Ovary (tissue), 9 donors: ENCODE measurements around the gene PHACTR1. TPM values are rescaled to one million over a fixed set of nuclear protein-coding genes. Genes with fewer than 3 reads are reported as not detected.

Experiments
- DNase-seq, 5 donors: peaks; one replicate each; pipeline ENCODE4 v3.0.0-alpha.2; 2019 to 2020
- H3K27ac ChIP-seq, 2 donors: fragments of 200-600 bp; one replicate each; pipeline versions ENCODE4 v1.5.1 to v1.8.0; 2019 to 2022
- H3K27me3 ChIP-seq: fragments of 200-600 bp; one replicate; pipeline ENCODE4 v1.8.0; 2022
- H3K36me3 ChIP-seq: fragments of 200-600 bp; sonication (generic); one replicate; pipeline ENCODE4 v1.5.1; 2019
- H3K4me1 ChIP-seq: one replicate; pipeline ENCODE4 v1.8.1; 2013; ENCODE audit warnings: mild to moderate bottlenecking, moderate library complexity; ENCODE audit not compliant: insufficient read depth
- H3K4me3 ChIP-seq: fragments of 200-600 bp; sonication (generic); one replicate; pipeline ENCODE4 v1.5.1; 2017
- H3K9me3 ChIP-seq, 2 donors: fragments of 200-600 bp in 1 of 2; sonication (generic) in 1 of 2; one replicate each; pipeline versions ENCODE4 v1.5.1 to v1.8.1; 2013 to 2019; ENCODE audit warnings: mild to moderate bottlenecking in 1 of 2, moderate library complexity in 1 of 2
- CTCF ChIP-seq, 3 donors: fragments of 450-650 bp in 2 of 3; fragments of 200-600 bp in 1 of 3; IDR thresholded peaks; one replicate each; pipeline versions ENCODE4 v1.5.1 to v1.8.0; 2016 to 2022; ENCODE audit warnings: antibody characterized with exemption in 3 of 3, mild to moderate bottlenecking in 1 of 3
- EP300 ChIP-seq: sonication (generic); formaldehyde crosslinking; IDR thresholded peaks from one replicate; pipeline ENCODE4 v1.6.1; 2017; ENCODE audit warnings: antibody characterized with exemption
- POLR2A ChIP-seq: fragments of 450-650 bp; IDR thresholded peaks from one replicate; pipeline ENCODE4 v1.6.1; 2017; ENCODE audit warnings: antibody characterized with exemption, mild to moderate bottlenecking, moderate library complexity
- WGBS, 3 donors: extraction: QIAGEN DNeasy Blood & Tissue Kit in 1 of 3; methylation state at CpG; one replicate each; pipeline versions ENCODE4 v1.1.5 to v1.1.7; 2013 to 2017; 5-methylcytosine and 5-hydroxymethylcytosine counted together
- intact Hi-C, 4 donors: fragments of 100-400 bp; cut with DNase I; formaldehyde crosslinking; loops; one replicate each; pipeline versions ENCODE4 v1.11.0 to v1.15.1; 2022 to 2023
- polyA plus RNA-seq, 2 donors: library from polyadenylated mRNA; stranded (reverse); fragments of 200-250 nt in 1 of 2; fragments of 350-450 nt in 1 of 2; fragmentation: Illumina TruSeq in 1 of 2; extraction: RNeasy Lipid Tissue Mini Kit (QIAGEN cat#74804) in 1 of 2; gene quantifications; one replicate each; pipeline ENCODE4 v1.2.3, GENCODE V29; 2013 to 2014
- small RNA-seq: library from RNA; depleted of rRNA; stranded (forward); fragments of <200 nt; gene quantifications from one replicate; pipeline ENCODE3, GENCODE V24; 2016
- total RNA-seq, 7 donors: library from RNA; depleted of rRNA in 2 of 7; stranded (reverse); fragments of >200 nt in 2 of 7; fragmentation: NEBNext Ultra II Directional in 3 of 7; extraction: Animal tissue kit (Norgen Biotek cat#: 25700) in 3 of 7; gene quantifications; one replicate each; pipeline versions ENCODE4 v1.1.0 to v1.2.4, GENCODE V29; 2016 to 2023
- donor health status: DM: no; HTN: no; CAD: no; lungs with moderate emphysema.
- donor health status: DM: no; HTN: no; CAD: no.
- donor health status: Bipolar disorder and iron deficiency.
- donor health status: DM: yes; HTN: yes; CAD: no.
- donor health status: DM: no; HTN: no; CAD: no.
- donor health status: DM: yes; HTN: yes; CAD: no.

PHACTR1 gene
- total and polyA plus RNA-seq, 9 donors, result 0.48 to 10.9 (median 3.7) TPM

- TF ChIP-seq EP300, result no peak
- TF ChIP-seq CTCF (IDR thresholded peaks at IDR 0.05), result no peak
- no peak for TF ChIP-seq POLR2A
- 29 to 48% (median 34%) methylated on average over 3 of the region's 3 CpGs for WGBS, 3 donors
- H3K27ac ChIP-seq, result no peak overlapping the region
- H3K4me1 ChIP-seq, result no peaks in the 10 kb centered on the region
- H3K4me3 ChIP-seq, result no peak overlapping the region
- H3K27me3 ChIP-seq, result no peaks in the 10 kb centered on the region
- H3K9me3 ChIP-seq, result no peaks in the 10 kb centered on the region
- no peaks in the 10 kb centered on the region for H3K36me3 ChIP-seq
- no peak for DNase-seq
- intact Hi-C loops, result loop anchor here in 1 of 4 donors (5.0 to 10.0 kb wide), 2 partner anchors 202 to 420 kb away; no protein-coding TSS in a partner anchor
Observed at GRCh38 chr6:13334953-13335352, 618.4 kb downstream of the PHACTR1 start.

GRCh38 chr6:13336553-13336952 is 620.0 kb downstream of the PHACTR1 start:
- DNase-seq, result peak in 4 of 5 donors; percentile 62 to 87 (median 70)
- WGBS, 3 donors, result 14 to 18% (median 14%) methylated on average over 11 of the region's 11 CpGs
- no peaks in the 10 kb centered on the region for H3K36me3 ChIP-seq
- intact Hi-C loops, result loop anchor here in 1 of 4 donors (5.0 to 10.0 kb wide), 2 partner anchors 201 to 422 kb away; no protein-coding TSS in a partner anchor
- TF ChIP-seq CTCF (IDR thresholded peaks at IDR 0.05) (peak; percentile 38 to 70 (median 64)), POLR2A (no peak), EP300 (no peak)
- H3K4me3 ChIP-seq, result no peak overlapping the region
- H3K27ac ChIP-seq, result no peak overlapping the region
- no peaks in the 10 kb centered on the region for H3K4me1 ChIP-seq
- no peaks in the 10 kb centered on the region for H3K9me3 ChIP-seq
- H3K27me3 ChIP-seq, result no peaks in the 10 kb centered on the region

- no peak for DNase-seq
- Histone ChIP-seq H3K27me3 (no peaks in the 10 kb centered on the region), H3K4me1 (no peaks in the 10 kb centered on the region), H3K4me3 (no peak overlapping the region), H3K9me3 (no peaks in the 10 kb centered on the region), H3K27ac (no peak overlapping the region), H3K36me3 (no peaks in the 10 kb centered on the region)
- 89 to 94% (median 92%) methylated on average over 5 of the region's 5 CpGs for WGBS, 3 donors
- intact Hi-C loops, result loop anchor here in 1 of 4 donors (5.0 to 10.0 kb wide), 2 partner anchors 199 to 423 kb away; no protein-coding TSS in a partner anchor
- TF ChIP-seq POLR2A (no peak), EP300 (no peak), CTCF (IDR thresholded peaks at IDR 0.05) (no peak)
Observed at GRCh38 chr6:13338038-13338437, 621.5 kb downstream of the PHACTR1 start.

Small RNA genes within 50 kb of the gene (small RNA-seq; reads per million reads assigned to genes)
- not detected for gene RNU1-11P
